Measurements from ENCODE around the gene SENP7.
"Not testable (repeated sequence)": the region's sequence is repeated elsewhere in the genome, so short reads cannot be mapped to it uniquely, and the experiment has no call there.

Gene SENP7

DNA sequence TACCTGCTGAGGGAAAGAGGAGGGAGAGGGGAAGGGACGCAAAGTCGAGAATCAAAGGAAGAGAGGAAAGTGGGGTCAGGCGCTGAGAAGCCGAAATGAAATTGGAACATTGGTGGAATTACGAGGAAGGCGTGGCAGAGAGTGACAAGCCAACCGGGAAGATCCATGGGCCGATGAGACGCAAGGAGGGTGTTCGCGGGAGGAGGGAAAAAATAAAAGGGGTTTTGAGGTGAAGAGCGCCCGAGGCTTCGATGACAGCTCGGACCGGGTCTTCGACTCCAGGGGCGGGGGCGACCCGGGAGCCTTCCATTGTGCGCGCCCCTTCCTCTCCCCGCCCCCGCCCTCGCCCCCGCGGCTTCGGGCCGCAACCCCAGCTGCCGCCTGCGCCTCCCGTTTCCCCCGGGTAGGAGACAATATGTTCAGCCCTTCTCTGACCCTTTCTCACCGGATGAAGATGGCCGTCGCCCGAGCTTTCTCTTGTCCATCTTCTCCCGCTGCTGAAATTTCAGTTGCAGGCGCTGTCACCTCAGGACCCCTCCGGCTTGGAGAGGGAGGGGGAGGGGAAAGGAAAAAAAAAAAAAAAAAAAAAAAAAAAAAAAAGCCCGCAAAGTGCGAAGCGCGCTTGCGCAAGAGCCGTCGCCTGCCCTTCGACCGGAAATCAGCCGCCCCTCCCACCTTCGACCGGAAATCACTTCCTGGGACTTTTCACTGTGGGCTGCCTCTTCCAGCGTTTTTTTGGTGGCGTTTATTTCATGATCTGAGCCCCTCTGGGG lies at the start of gene SENP7:
Gene SENP7 (minus strand): TSS at position 567 of the 773 bp plus-strand sequence. CDS start 82 bp downstream, at position 485.
- DNase-seq (ENCODE audit: low read depth in 2 of 2), result peak; percentile 50 to 53

- peak; percentile 77 to 86 for DNase-seq (ENCODE audit: low read depth in 2 of 2)
Observed at GRCh38 chr3:101561630-101562328, 48.8 kb upstream of the SENP7 start, which contains the start of gene TRMT10C. TRMT10C (plus strand) TSS chr3:101561868; CDS start chr3:101564782, 2,914 bp downstream.

DNA sequence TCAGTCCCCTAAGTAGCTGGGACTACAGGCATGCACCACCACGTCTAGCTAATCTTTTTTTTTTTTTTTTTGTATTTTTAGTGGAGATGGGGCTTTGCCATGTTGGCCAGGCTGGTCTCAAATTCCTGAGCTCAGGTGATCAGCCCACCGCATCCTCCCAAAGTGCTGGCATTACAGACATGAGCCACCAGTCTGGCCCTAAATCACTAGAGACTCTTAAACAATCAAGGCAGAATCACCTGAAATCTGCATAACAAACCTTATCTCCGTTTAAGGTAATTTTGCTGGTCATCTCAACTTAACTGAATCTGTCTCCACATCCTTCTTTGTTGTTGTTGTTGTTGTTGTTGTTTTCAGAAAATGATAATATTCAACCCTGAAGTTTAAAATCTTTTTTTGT lies 43.1 kb upstream of the SENP7 start:
- no peak for DNase-seq (ENCODE audit: low read depth in 2 of 2)

- DNase-seq (ENCODE audit: low read depth in 2 of 2), result not testable (repeated sequence)
Observed at GRCh38 chr3:101553381-101553780, 40.4 kb upstream of the SENP7 start.

GRCh38 chr3:101551359-101552081 lies 38.5 kb upstream of the SENP7 start:
- not testable (repeated sequence) for DNase-seq (ENCODE audit: low read depth in 2 of 2)

GRCh38 chr3:101549473-101549872 lies 36.5 kb upstream of the SENP7 start:
- no peak for DNase-seq (ENCODE audit: low read depth in 2 of 2)

DNA sequence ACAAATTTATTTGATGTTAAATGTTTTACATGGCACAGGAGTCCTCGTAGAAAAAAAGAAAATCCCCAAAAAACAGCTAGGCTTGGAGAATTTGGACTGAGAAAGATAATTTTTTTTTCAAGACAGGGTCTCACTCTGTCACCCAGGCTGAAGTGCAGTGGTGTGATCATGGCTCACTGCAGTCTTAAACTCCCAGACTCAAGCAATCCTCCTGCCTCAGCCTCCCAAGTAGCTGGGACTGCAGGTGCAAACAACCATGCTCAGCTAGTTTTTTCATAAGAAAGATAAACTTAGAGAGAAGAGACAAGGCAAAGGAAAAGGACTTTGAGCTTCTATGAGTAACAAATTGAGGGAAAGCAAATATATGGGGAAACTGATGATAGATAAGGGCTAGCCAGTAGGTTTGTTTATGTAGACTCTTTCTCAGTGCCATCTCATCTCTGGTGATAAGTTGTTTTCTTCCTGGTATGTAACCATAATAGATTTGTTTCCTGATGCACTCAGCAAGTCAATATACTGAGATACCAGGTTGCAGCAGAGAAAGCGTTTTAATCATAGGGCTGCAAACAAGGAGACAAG lies 35.6 kb upstream of the SENP7 start:
- no peak for DNase-seq (ENCODE audit: low read depth in 2 of 2)

GRCh38 chr3:101544161-101544850 lies 31.3 kb upstream of the SENP7 start:
- DNase-seq (ENCODE audit: low read depth in 2 of 2), result no peak

- DNase-seq (ENCODE audit: low read depth in 2 of 2), result no peak
Observed at GRCh38 chr3:101542957-101543356, 29.9 kb upstream of the SENP7 start.

DNA sequence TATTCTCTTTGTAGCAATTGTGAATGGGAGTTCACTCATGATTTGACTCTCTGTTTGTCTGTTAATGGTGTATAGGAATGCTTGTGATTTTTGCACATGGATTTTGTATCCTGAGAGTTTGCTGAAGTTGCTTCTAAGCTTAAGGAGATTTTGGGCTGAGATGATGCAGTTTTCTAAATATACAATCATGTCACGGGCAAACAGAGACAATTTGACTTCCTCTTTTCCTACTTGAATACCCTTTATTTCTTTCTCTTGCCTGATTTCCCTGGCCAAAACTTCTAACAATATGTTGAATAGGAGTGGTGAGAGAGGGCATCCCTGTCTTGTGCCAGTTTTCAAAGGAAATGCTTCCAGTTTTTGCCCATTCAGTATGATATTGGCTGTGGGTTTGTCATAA lies 23.9 kb upstream of the SENP7 start:
- DNase-seq (ENCODE audit: low read depth in 2 of 2), result not testable (repeated sequence)

GRCh38 chr3:101536266-101536665 lies 23.3 kb upstream of the SENP7 start:
- DNase-seq (ENCODE audit: low read depth in 2 of 2), result no peak

DNA sequence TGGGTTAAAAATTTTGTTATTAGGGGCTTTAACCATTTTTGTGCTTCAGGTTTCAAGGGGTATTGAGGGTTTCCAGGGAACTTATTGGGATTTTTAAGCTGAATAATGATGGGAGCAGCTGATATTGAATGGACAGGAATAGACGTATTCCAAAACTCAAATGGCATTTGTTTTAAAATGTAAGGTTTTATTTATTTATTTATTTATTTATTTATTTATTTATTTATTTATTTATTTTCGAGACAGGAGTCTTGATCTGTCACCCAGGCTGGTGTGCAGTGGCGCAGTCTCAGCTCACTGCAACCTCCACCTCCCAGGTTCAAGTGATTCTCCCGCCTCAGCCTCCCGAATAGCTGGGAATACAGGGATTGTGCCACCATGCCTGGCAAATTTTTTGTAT lies 22.2 kb upstream of the SENP7 start:
- no peak for DNase-seq (ENCODE audit: low read depth in 2 of 2)

DNA sequence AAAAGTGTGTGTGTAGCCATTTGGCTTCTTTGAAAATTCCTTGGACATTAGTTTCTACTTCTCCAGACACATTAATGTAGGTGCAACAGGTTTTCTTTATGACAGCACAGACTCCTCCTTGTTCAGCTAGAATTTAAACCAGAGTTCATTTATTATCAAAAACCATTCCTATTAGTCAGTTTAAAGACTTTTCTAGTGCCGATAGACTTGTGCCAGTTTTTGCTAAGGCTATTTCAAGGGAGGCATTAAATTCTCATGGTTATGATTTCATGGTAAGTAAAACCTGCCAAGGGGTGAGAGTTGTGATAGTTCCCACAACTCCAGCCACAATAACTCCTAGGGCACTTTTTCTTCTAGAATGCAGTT lies 20.6 kb upstream of the SENP7 start:
- DNase-seq (ENCODE audit: low read depth in 2 of 2), result no peak

DNA sequence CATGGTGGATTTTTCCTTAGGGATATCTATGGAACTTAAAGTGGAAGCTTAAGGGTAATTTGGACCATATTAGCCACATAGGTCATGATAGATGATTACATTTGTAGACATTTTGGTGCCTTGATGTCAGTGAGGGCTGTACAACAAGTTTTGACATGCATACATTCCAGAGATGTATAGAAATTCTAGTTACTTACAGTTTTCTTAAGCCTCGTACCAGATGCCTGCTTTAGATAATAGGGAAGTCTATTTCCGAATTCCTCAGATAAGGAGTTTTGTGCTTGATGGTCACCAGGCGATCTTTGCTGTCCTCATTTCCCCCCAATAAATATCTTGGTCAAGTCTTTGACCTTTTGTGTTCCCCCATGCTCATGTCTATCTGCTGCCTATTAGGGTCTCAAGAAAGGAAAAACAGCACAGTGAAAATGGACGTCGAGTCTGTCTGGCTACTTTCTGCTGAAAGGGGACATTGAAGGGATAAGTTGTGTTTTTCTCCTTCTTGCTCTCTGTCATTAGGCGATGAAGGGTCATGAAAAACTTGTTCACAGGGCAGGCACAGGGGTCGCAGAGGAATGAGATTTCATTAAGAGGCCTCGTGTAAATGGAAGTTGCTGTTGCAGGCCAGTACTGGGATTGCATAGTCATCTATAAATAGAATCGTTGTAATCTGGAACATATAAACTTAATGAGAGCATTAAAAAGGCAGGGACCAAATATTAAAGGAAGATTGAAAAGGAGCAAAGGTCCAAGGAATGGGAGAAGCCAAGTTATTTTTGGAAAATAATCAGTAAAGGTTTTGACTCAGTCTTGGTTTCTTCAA lies 20.0 kb upstream of the SENP7 start:
- no peak for DNase-seq (ENCODE audit: low read depth in 2 of 2)

DNA sequence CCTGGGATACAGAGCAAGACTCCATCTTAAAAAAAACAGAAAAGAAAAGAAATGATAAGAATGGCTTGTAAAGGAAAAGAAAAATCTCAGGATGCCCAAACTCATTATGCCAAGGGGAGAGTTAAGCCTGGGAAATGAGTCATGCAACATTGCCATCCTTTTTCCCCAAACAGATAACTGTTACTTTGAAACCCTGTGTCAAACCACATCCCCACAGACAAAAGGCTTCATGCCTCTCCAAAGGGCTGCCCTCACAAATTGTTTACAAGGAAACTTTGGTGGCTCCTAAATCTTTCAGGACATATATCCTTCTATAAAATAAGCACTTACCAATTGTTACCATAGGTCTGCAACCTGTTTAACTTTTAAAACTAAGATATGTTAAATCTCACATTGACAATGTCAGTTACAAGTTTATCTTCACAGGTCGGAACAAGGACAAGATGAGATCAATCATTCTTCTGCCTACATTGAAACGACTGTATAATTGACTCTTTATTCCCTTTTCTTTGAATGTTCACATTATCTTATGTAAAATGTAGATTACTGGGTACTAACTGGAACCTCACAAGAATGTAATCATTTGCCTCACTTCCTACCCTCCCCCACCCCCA lies 18.6 kb upstream of the SENP7 start:
- no peak for DNase-seq (ENCODE audit: low read depth in 2 of 2)

- DNase-seq (ENCODE audit: low read depth in 2 of 2), result no peak
Observed at GRCh38 chr3:101530686-101531047, 17.7 kb upstream of the SENP7 start.

- no peak for DNase-seq (ENCODE audit: low read depth in 2 of 2)
Observed at GRCh38 chr3:101529816-101530685, 17.0 kb upstream of the SENP7 start.

GRCh38 chr3:101527906-101528305 lies 14.9 kb upstream of the SENP7 start:
- no peak for DNase-seq (ENCODE audit: low read depth in 2 of 2)

- DNase-seq (ENCODE audit: low read depth in 2 of 2), result no peak
Observed at GRCh38 chr3:101527441-101527840, 14.4 kb upstream of the SENP7 start.

Data from stimulated activated CD8-positive, alpha-beta memory T cell treated with anti-CD3 and anti-CD28 coated beads, Interleukin-15, amount 100 ng/mL, for 4 hours (primary cell).